DMS53 (cell line): ENCODE data around the gene MYH16.
"Not testable (repeated sequence)": the region's sequence is repeated elsewhere in the genome, so short reads cannot be mapped to it uniquely, and the experiment has no call there.

Experiments
- DNase-seq: peaks from one replicate; lab custom pipeline; 2025; lab: John Stamatoyannopoulos, UW

MYH16 gene

GRCh38 chr7:99272476-99273045, at the start of gene MYH16:
MYH16 (plus strand) TSS chr7:99272839.
- no peak for DNase-seq

- DNase-seq = peak; percentile 88
Measured at GRCh38 chr7:99224263-99224898, 48.3 kb upstream of the MYH16 start.

DNA sequence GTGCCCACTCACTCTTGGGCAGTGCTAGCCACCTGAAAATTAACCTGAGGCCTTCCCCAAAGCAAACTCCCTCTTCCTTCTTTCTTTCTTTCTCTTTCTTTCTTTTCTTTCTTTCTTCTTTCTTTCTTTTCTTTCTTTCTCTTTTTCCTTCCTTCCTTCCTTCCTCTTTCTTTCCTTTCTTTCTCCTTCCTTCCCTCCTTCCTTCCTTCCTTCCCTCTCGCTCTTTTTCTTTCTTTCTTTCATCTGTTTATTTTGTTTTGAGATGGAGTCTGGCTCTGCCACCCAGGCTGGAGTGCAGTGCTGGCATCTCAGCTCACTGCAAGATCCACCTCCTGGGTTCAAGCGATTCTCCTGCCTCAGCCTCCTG, 47.8 kb upstream of the MYH16 start:
- DNase-seq = no peak

- no peak for DNase-seq
Measured at GRCh38 chr7:99229234-99229633, 43.4 kb upstream of the MYH16 start.

GRCh38 chr7:99232082-99232770, 40.4 kb upstream of the MYH16 start:
- no peak for DNase-seq

DNA sequence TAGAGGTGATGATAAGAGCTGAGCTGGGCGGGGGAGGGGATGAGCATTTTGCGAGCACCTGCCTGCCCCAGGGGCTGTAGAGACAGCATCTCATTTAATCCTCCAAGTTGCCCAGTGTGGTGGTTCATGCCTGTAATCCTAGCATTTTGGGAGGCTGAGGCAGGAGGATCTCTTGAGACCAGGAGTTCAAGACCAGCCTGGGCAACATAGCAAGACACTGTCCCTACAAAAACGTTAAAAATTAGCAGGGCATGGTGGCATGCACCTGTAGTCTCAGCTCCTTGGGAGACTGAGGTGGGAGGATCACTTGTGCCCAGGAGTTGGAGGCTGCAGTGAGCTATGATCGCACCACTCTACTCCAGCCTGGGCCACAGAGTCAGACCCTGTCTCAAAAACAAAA, 39.7 kb upstream of the MYH16 start:
- DNase-seq = not testable (repeated sequence)

GRCh38 chr7:99234185-99234584, 38.5 kb upstream of the MYH16 start:
- DNase-seq = no peak

- no peak for DNase-seq
Measured at GRCh38 chr7:99235925-99236324, 36.7 kb upstream of the MYH16 start.

DNA sequence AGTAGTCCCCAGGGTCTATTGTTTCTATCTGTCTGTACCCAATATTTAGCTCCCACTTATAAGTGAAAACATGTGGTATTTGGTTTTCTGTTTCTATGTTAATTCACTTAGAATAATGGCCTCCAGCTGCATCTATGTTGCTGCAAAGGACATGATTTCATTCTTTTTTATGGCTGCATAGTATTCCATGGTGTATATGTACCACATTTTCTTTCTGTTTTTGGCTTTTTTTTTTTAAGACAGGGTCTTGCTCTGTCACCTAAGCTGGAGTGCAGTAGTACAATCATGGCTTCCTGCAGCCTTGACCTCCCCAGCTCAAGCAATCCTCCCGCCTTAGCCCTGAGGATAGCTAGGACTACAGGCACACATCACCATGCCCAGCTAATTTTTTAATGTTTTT, 34.8 kb upstream of the MYH16 start:
- DNase-seq = not testable (repeated sequence)

- no peak for DNase-seq
Measured at GRCh38 chr7:99238558-99239341, 33.9 kb upstream of the MYH16 start.

GRCh38 chr7:99242682-99243081, 30.0 kb upstream of the MYH16 start:
- DNase-seq = no peak

- DNase-seq = no peak
Measured at GRCh38 chr7:99243751-99244337, 28.8 kb upstream of the MYH16 start.

GRCh38 chr7:99244939-99245338, 27.7 kb upstream of the MYH16 start:
- DNase-seq = no peak

DNA sequence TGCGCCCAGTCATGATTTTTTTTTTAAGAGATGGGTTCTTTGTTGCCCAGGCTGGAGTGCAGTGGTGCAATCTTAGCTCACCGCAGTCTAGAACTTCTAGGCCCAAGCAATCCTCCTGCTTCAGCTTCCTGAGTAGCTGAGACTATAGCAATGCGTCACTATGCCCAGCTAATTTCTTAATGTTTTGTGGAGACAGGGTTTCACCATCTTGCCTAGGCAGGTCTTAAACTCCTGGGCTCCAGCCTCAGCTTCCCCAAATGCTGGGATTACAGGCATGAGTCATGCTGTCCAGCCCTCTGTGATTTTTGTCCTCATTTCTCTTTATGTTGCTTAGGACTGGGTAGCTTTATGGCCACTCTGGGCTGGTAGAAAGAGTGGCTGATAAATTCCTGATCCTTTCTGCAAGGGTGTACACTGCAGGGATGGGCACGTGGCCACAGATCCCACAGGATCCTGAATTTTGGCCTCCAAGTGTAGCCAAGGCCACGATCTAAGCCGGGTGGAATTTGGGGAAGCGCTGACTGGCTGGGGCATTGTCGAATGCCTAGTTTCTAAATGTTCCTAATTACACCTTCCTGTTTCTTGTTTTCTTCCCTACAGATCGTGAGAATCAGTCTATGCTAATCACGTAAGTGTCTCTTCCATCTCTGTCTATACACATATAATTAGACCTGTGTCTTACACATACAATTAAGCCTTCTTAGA, 24.1 kb upstream of the MYH16 start:
- no peak for DNase-seq

DNA sequence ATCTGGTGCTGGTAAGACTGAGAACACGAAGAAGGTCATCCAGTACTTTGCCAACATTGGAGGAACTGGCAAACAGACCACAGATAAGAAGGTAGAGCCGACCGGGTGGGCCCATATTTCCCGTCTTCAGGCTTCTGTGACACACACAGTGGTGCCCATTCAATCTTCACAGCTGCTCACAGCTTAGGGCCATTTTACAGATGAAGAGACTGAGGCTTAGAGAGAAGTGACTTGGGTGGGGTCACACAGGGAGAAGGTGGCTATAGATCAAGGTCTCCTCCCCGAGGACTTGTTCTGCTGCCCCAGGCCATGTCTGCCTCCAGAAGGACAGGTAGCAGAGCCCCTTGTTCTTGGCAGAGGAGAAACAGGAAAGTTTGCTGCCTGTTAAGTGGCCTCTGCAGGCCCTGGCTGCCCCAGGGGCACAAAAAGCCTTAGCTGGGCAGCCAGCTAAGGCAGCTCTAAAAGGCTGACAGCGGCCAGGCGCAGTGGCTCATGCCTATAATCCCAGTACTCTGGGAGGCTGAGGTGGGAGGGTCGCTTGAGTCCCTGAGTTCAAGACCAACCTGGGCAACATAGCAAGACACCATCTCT, 22.6 kb upstream of the MYH16 start:
- no peak for DNase-seq

GRCh38 chr7:99252166-99252895, 20.3 kb upstream of the MYH16 start:
- DNase-seq = no peak

DNA sequence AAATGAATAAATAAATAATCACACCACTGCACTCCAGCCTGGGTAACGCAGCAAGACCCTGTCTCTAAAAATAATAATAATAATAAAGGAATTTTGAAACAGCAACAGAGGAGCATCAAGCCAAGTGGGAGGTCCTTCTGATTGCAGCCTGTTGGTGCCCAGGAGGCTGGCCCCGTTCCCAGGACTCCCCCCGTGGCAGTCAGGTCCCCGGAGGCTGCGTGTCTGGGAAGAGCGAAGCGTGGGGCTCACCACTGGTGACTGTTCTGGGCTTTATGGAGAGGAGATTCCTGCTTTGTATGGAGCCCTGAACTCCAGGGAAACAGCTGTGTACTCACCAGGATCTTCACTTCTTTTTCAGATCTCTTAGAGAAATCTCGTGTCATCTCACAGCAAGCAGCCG, 19.3 kb upstream of the MYH16 start:
- no peak for DNase-seq

DNA sequence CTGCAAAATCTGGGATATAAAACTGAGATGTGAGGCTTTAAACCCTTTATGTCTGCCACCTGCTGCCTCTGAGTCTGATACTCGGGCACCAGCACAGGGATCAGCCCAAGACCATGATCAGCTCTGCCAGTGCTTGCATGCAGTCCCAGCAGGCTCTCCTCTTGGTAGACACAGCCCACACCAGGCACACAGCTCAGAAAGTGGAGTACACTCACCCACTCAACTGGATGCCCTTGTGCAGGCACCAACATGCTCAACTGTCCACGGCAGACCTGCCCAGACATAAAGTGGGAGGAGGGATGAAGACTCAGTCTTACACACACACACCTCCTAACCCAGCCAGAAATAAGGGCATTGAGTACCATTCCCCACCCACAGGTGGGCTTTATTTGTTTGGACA, 18.2 kb upstream of the MYH16 start:
- DNase-seq = no peak

- DNase-seq = no peak
Measured at GRCh38 chr7:99255463-99255862, 17.2 kb upstream of the MYH16 start.

GRCh38 chr7:99257065-99257464, 15.6 kb upstream of the MYH16 start:
- no peak for DNase-seq

DNA sequence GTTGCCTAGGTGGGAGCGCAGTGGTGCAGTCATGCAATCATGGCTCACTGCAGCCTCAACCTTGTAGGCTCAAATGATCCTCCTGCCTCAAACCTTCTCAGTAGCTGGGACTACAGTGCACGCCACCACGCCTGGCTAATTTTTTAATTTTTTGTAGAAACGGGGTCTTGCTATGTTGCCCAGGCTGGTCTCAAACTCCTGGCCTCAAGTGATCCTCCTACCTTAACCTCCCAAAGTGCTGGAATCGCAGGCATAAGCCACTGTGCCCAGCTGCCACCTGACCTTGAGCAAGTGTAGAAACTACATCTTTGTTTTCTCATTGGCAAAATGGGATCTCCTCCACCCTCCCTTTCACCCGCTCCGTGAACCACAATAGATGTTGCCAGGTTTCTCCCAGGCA, 15.0 kb upstream of the MYH16 start:
- no peak for DNase-seq
